ENCODE data around the gene ITPRIPL2. TPM values are rescaled to one million over a fixed set of nuclear protein-coding genes. Genes with fewer than 3 reads are reported as not detected.
A peak's percentile ranks its signal among the peaks of the same experiment; 100 is the strongest.

ITPRIPL2 gene
- total and polyA plus RNA-seq, 2 of the 13 experiments (the other 11 are each of a cell fraction or from before 2014, with no cell fraction given) = 5.9 to 12.6 TPM

DNA sequence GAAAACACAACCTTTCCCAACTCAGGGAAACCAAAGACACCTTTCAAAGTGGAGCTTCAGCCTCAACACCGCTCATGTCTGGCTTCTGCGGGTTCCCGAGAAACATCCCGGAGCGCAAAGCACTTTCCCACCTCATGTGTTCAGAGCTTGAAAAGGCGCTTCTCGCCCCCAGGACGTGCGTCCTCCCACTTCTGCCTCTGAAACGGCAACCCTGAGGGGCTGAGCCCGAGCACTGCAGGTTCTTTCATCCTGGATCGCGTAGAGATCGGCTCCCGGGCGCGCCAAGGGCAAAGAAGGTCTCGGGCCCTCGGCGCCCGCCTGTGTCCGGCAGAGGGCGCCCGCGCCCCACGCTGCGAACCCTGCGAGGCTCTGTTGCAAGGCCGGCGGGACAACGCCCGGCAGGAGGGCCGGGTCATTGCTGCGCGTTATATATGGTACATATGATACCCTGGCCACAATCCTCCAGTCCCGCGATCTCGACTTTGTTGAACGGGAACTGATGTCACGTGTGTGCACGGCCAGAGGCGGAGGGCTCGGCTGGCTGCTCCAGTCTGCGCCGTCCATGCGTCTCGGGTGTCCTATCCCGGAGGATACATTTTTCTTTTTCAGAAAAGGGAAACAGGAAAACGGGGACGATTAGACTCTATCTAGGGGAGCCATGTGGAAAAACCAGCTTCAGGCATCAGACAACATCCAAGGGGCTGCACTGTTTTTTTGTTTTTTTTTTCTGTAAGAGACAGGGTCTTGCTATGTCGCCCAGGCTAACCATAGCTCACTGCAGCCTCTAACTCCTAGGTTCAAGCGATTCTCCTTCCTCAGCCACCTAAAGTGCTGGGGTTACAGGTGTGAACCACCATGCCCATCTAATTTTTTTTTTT lies 27.2 kb upstream of the ITPRIPL2 start (continued):
- TF ChIP-seq PRDM10 (CRISPR knock-in tag; IDR thresholded peaks at IDR 0.05; ENCODE audit: low read depth) = peak; percentile 83
- peak; percentile 78 for TF ChIP-seq FOSL2 (CRISPR knock-in tag; IDR thresholded peaks at IDR 0.05)
- TF ChIP-seq ZNF562 (CRISPR knock-in tag; IDR thresholded peaks at IDR 0.05; ENCODE audit: borderline replicate concordance) = no peak
- TF ChIP-seq TAF15 (IDR thresholded peaks at IDR 0.05; ENCODE audit: low read depth, low read length, poor library complexity, severe bottlenecking) = peak; percentile 87
- TF ChIP-seq, protein P1, sequence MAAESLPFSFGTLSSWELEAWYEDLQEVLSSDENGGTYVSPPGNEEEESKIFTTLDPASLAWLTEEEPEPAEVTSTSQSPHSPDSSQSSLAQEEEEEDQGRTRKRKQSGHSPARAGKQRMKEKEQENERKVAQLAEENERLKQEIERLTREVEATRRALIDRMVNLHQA (CRISPR knock-in tag; IDR thresholded peaks at IDR 0.05) = peak; percentile 34; the same call in 1 of the 2 replicates
- TF ChIP-seq ZNF557 (CRISPR knock-in tag; IDR thresholded peaks at IDR 0.05) = peak; percentile 91
- TF ChIP-seq, protein P2, sequence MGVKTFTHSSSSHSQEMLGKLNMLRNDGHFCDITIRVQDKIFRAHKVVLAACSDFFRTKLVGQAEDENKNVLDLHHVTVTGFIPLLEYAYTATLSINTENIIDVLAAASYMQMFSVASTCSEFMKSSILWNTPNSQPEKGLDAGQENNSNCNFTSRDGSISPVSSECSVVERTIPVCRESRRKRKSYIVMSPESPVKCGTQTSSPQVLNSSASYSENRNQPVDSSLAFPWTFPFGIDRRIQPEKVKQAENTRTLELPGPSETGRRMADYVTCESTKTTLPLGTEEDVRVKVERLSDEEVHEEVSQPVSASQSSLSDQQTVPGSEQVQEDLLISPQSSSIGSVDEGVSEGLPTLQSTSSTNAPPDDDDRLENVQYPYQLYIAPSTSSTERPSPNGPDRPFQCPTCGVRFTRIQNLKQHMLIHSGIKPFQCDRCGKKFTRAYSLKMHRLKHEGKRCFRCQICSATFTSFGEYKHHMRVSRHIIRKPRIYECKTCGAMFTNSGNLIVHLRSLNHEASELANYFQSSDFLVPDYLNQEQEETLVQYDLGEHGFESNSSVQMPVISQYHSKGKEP (CRISPR knock-in tag; IDR thresholded peaks at IDR 0.05) = 0 out of 2 replicates have a peak, but pooled peaks have one; percentile 76
- no peak for TF ChIP-seq CHD4 (IDR thresholded peaks at IDR 0.05; ENCODE audit: borderline replicate concordance, low read length)
- TF ChIP-seq, protein P3, sequence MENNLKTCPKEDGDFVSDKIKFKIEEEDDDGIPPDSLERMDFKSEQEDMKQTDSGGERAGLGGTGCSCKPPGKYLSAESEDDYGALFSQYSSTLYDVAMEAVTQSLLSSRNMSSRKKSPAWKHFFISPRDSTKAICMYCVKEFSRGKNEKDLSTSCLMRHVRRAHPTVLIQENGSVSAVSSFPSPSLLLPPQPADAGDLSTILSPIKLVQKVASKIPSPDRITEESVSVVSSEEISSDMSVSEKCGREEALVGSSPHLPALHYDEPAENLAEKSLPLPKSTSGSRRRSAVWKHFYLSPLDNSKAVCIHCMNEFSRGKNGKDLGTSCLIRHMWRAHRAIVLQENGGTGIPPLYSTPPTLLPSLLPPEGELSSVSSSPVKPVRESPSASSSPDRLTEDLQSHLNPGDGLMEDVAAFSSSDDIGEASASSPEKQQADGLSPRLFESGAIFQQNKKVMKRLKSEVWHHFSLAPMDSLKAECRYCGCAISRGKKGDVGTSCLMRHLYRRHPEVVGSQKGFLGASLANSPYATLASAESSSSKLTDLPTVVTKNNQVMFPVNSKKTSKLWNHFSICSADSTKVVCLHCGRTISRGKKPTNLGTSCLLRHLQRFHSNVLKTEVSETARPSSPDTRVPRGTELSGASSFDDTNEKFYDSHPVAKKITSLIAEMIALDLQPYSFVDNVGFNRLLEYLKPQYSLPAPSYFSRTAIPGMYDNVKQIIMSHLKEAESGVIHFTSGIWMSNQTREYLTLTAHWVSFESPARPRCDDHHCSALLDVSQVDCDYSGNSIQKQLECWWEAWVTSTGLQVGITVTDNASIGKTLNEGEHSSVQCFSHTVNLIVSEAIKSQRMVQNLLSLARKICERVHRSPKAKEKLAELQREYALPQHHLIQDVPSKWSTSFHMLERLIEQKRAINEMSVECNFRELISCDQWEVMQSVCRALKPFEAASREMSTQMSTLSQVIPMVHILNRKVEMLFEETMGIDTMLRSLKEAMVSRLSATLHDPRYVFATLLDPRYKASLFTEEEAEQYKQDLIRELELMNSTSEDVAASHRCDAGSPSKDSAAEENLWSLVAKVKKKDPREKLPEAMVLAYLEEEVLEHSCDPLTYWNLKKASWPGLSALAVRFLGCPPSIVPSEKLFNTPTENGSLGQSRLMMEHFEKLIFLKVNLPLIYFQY (CRISPR knock-in tag; IDR thresholded peaks at IDR 0.05; ENCODE audit: borderline replicate concordance) = peak; percentile 67; the same call in 1 of the 2 replicates
- TF ChIP-seq MAX (IDR thresholded peaks at IDR 0.05) = peak; percentile 74; the same call in 1 of the 2 replicates
- no peak for TF ChIP-seq NFRKB (IDR thresholded peaks at IDR 0.05)
- TF ChIP-seq AGO2 (optimal IDR thresholded peaks at IDR 0.05; ENCODE audit: low read depth, low read length) = peak; percentile 46
- no peak for TF ChIP-seq ZHX1 (CRISPR knock-in tag; IDR thresholded peaks at IDR 0.05; ENCODE audit: low read depth)
- no peak for TF ChIP-seq ZNF713 (CRISPR knock-in tag; IDR thresholded peaks at IDR 0.05)
- TF ChIP-seq MEIS1 (CRISPR knock-in tag; IDR thresholded peaks at IDR 0.05; ENCODE audit: borderline replicate concordance) = peak; percentile 93

Measured in HepG2 (cell line).